MCF 10A (cell line): ENCODE measurements around the gene TRIM71. TPM values are rescaled to one million over a fixed set of nuclear protein-coding genes. Genes with fewer than 3 reads are reported as not detected.

ENCODE experiments used
- BruUV-seq: library from RNA; stranded (reverse); fragments of 400-500 nt; replicated peaks from 2 replicates; lab custom pipeline; 2021; lab: Mats Ljungman, UMichigan
- CTCF ChIA-PET: fragments of 300-600 bp; sonication (Branson Sonifier 250); formaldehyde crosslinking; extraction: SDS; loops from one replicate; lab custom pipeline; 2021; ENCODE audit warnings: antibody characterized with exemption, inconsistent platforms; lab: Yijun Ruan, JAX
- POLR2A ChIA-PET: fragments of 300-600, 350-650 bp; sonication (Branson Sonifier 250); formaldehyde crosslinking; extraction: SDS; loops from one replicate; lab custom pipeline; 2020; ENCODE audit warnings: antibody characterized with exemption, inconsistent platforms; lab: Yijun Ruan, JAX
- DNase-seq: peaks from one replicate; pipeline ENCODE4 v3.0.0-alpha.2; 2018; ENCODE audit not compliant: unreplicated experiment
- H3K27ac Mint-ChIP-seq: one replicate; pipeline ENCODE4 v1.8.0; 2022; ENCODE audit warnings: mild to moderate bottlenecking, low read depth, mixed read lengths; ENCODE audit not compliant: unreplicated experiment
- H3K27me3 Mint-ChIP-seq: one replicate; pipeline ENCODE4 v1.8.0; 2022; ENCODE audit warnings: mixed read lengths; ENCODE audit not compliant: insufficient read depth, unreplicated experiment
- H3K36me3 Mint-ChIP-seq: one replicate; pipeline ENCODE4 v1.8.0; 2022; ENCODE audit warnings: mild to moderate bottlenecking, moderate library complexity, mixed read lengths; ENCODE audit not compliant: insufficient read depth, unreplicated experiment
- H3K4me1 Mint-ChIP-seq: one replicate; pipeline ENCODE4 v1.8.0; 2022; ENCODE audit warnings: mixed read lengths; ENCODE audit not compliant: insufficient read depth, unreplicated experiment
- H3K4me3 Mint-ChIP-seq: one replicate; pipeline ENCODE4 v1.8.0; 2022; ENCODE audit warnings: mild to moderate bottlenecking, moderate library complexity, mixed read lengths; ENCODE audit not compliant: unreplicated experiment
- H3K9me3 Mint-ChIP-seq: one replicate; pipeline ENCODE4 v1.8.0; 2022; ENCODE audit warnings: mixed read lengths; ENCODE audit not compliant: unreplicated experiment
- CTCF ChIP-seq: fragments of 200-600 bp; IDR thresholded peaks from one replicate; pipeline ENCODE4 v1.8.0; 2022; ENCODE audit warnings: antibody characterized with exemption, mild to moderate bottlenecking; ENCODE audit not compliant: unreplicated experiment
- intact Hi-C: fragments of 100-400 bp; cut with micrococcal nuclease; formaldehyde crosslinking; loops from 2 replicates; pipeline ENCODE4 v1.14.1; 2022
- total RNA-seq: library from RNA; stranded (reverse); gene quantifications from 2 replicates; pipeline ENCODE4 v1.2.3, GENCODE V29; 2022

Gene TRIM71
- total RNA-seq, 1 experiment from 2014 or later, result 0.05 TPM

GRCh38 chr3:32825601-32826375 is 8.0 kb downstream of the TRIM71 start:
- POLR2A ChIA-PET, result no interaction called here
- DNase-seq, result no peak
- no peak overlapping the region for H3K27ac Mint-ChIP-seq
- no peaks in the 10 kb centered on the region for H3K4me1 Mint-ChIP-seq
- H3K36me3 Mint-ChIP-seq, result no peaks in the 10 kb centered on the region
- no TSS peak for BruUV-seq
- CTCF ChIA-PET, result no interaction called here
- TF ChIP-seq CTCF, result no peak
- no peaks in the 10 kb centered on the region for H3K27me3 Mint-ChIP-seq
- no peak overlapping the region for H3K4me3 Mint-ChIP-seq
- H3K9me3 Mint-ChIP-seq, result no peaks in the 10 kb centered on the region
- intact Hi-C loops, result no loop called here

- DNase-seq, result no peak
- POLR2A ChIA-PET, result no interaction called here
- Mint-ChIP-seq H3K4me3 (no peak overlapping the region), H3K9me3 (no peaks in the 10 kb centered on the region), H3K4me1 (no peaks in the 10 kb centered on the region), H3K27me3 (peaks cover 23% of the 10 kb centered on the region), H3K27ac (no peak overlapping the region), H3K36me3 (no peaks in the 10 kb centered on the region)
- no peak for TF ChIP-seq CTCF
- intact Hi-C loops, result no loop called here
- no TSS peak for BruUV-seq
- CTCF ChIA-PET, result no interaction called here
Observed at GRCh38 chr3:32831062-32831461, 13.3 kb downstream of the TRIM71 start.

GRCh38 chr3:32831791-32832190 is 14.0 kb downstream of the TRIM71 start:
- no peak overlapping the region for H3K4me3 Mint-ChIP-seq
- no peaks in the 10 kb centered on the region for H3K4me1 Mint-ChIP-seq

GRCh38 chr3:32832193-32832592 is 14.4 kb downstream of the TRIM71 start:
- no peak overlapping the region for H3K27ac Mint-ChIP-seq
- POLR2A ChIA-PET, result no interaction called here

More at GRCh38 chr3:32831791-32832190, 14.0 kb downstream of the TRIM71 start:
- POLR2A ChIA-PET, result no interaction called here
- no peak overlapping the region for H3K27ac Mint-ChIP-seq
- intact Hi-C loops, result no loop called here
- DNase-seq, result no peak
- H3K36me3 Mint-ChIP-seq, result no peaks in the 10 kb centered on the region
- CTCF ChIA-PET, result no interaction called here
- H3K9me3 Mint-ChIP-seq, result no peaks in the 10 kb centered on the region
- no peak for TF ChIP-seq CTCF
- BruUV-seq, result no TSS peak
- peaks cover 29% of the 10 kb centered on the region for H3K27me3 Mint-ChIP-seq

More at GRCh38 chr3:32832193-32832592, 14.4 kb downstream of the TRIM71 start:
- DNase-seq, result no peak
- CTCF ChIA-PET, result no interaction called here
- no TSS peak for BruUV-seq
- intact Hi-C loops, result no loop called here
- H3K27me3 Mint-ChIP-seq, result peaks cover 29% of the 10 kb centered on the region
- no peaks in the 10 kb centered on the region for H3K9me3 Mint-ChIP-seq
- H3K36me3 Mint-ChIP-seq, result no peaks in the 10 kb centered on the region
- H3K4me1 Mint-ChIP-seq, result no peaks in the 10 kb centered on the region
- no peak for TF ChIP-seq CTCF
- no peak overlapping the region for H3K4me3 Mint-ChIP-seq
